Stomach (tissue), 9 donors: ENCODE measurements around the gene DYRK2. TPM values are rescaled to one million over a fixed set of nuclear protein-coding genes. Genes with fewer than 3 reads are reported as not detected.

ENCODE experiments used
- DNase-seq, 2 donors: peaks; one replicate each; pipeline versions ENCODE4 v3.0.0 to v3.0.0-alpha.2; 2013 to 2019
- H3K27ac ChIP-seq, 5 donors: fragments of 200-600 bp in 4 of 5; sonication (generic) in 4 of 5; one replicate each; pipeline ENCODE4 v1.5.1; 2013 to 2019; ENCODE audit warnings: mild to moderate bottlenecking in 1 of 5, moderate library complexity in 1 of 5
- H3K27me3 ChIP-seq, 3 donors: fragments of 200-600 bp; sonication (generic); one replicate each; pipeline ENCODE4 v1.5.1; 2017 to 2019; ENCODE audit warnings: mixed run types in 1 of 3
- H3K36me3 ChIP-seq, 4 donors: fragments of 200-600 bp; sonication (generic); 1 replicate in 3 of 4; 2 replicates in 1 of 4; pipeline ENCODE4 v1.5.1; 2016 to 2019
- H3K4me1 ChIP-seq, 4 donors: fragments of 200-600 bp; sonication (generic); one replicate each; pipeline ENCODE4 v1.5.1; 2016 to 2019
- H3K4me3 ChIP-seq, 4 donors: fragments of 200-600 bp; sonication (generic) in 3 of 4; one replicate each; pipeline ENCODE4 v1.5.1; 2016 to 2019; ENCODE audit warnings: mild to moderate bottlenecking in 1 of 4
- H3K9me3 ChIP-seq, 4 donors: fragments of 200-600 bp; sonication (generic); one replicate each; pipeline ENCODE4 v1.5.1; 2016 to 2019
- CTCF ChIP-seq, 7 experiments: fragments of 450-650 bp in 4 of 7; fragments of 200-600 bp in 3 of 7; sonication (generic) in 3 of 7; IDR thresholded peaks; one replicate each; pipeline ENCODE4 v1.5.1; 2016 to 2019; ENCODE audit warnings: antibody characterized with exemption in 7 of 7, control low read depth in 2 of 7, mild to moderate bottlenecking in 1 of 7
- EP300 ChIP-seq: sonication (generic); formaldehyde crosslinking; IDR thresholded peaks from one replicate; pipeline ENCODE4 v1.6.1; 2017; ENCODE audit warnings: antibody characterized with exemption
- POLR2A ChIP-seq, 4 donors: fragments of 450-650 bp; IDR thresholded peaks; one replicate each; pipeline ENCODE4 v1.6.1; 2016; ENCODE audit warnings: antibody characterized with exemption in 4 of 4, control low read depth in 2 of 4, mild to moderate bottlenecking in 1 of 4, moderate library complexity in 1 of 4
- POLR2AphosphoS5 ChIP-seq, 3 donors: sonication (generic); formaldehyde crosslinking; IDR thresholded peaks; one replicate each; pipeline ENCODE4 v1.6.1; 2016; ENCODE audit warnings: antibody characterized with exemption in 3 of 3
- WGBS, 5 donors: extraction: QIAGEN DNeasy Blood & Tissue Kit in 3 of 5; methylation state at CpG; one replicate each; pipeline versions ENCODE4 v1.1.5 to v1.1.7; 2013 to 2018; 5-methylcytosine and 5-hydroxymethylcytosine counted together
- intact Hi-C: fragments of 100-400 bp; cut with DNase I; formaldehyde crosslinking; loops from one replicate; pipeline ENCODE4 v1.15.1; 2023; ENCODE audit warnings: low total_unique reads
- polyA plus RNA-seq, 3 donors: library from polyadenylated mRNA; stranded (reverse); fragments of 200-250 nt; gene quantifications; one replicate each; pipeline ENCODE4 v1.2.3, GENCODE V29; 2013
- total RNA-seq, 5 donors: library from RNA; depleted of rRNA; stranded (reverse); fragments of >200 nt; gene quantifications; one replicate each; pipeline versions ENCODE4 v1.1.0 to v1.2.3, GENCODE V29; 2014 to 2016
- donor health status: healthy with polysubstance abuse.
- donor health status: Bipolar disorder and iron deficiency.
- donor health status: healthy.

The DYRK2 gene
- total and polyA plus RNA-seq, 8 donors, result 3.3 to 43.9 (median 18.1) TPM

GRCh38 chr12:67638694-67639093 is 9.9 kb upstream of the DYRK2 start:
- H3K36me3 ChIP-seq, result no peaks in the 10 kb centered on the region
- H3K4me3 ChIP-seq, result no peak overlapping the region
- TF ChIP-seq EP300 (no peak), CTCF (IDR thresholded peaks at IDR 0.05) (no peak), POLR2AphosphoS5 (IDR thresholded peaks at IDR 0.05) (no peak), POLR2A (IDR thresholded peaks at IDR 0.05) (no peak)
- 96 to 100% (median 97%) methylated on average over 1 of the region's 1 CpG for WGBS, 5 donors
- peaks cover 0 to 8% (median 4%) of the 10 kb centered on the region in 4 donors for H3K4me1 ChIP-seq
- no peak for DNase-seq
- intact Hi-C loops, result no loop called here
- H3K27ac ChIP-seq, result no peak overlapping the region
- no peaks in the 10 kb centered on the region for H3K9me3 ChIP-seq
- H3K27me3 ChIP-seq, result no peaks in the 10 kb centered on the region

GRCh38 chr12:67640863-67641262 is 7.7 kb upstream of the DYRK2 start:
- TF ChIP-seq POLR2AphosphoS5 (IDR thresholded peaks at IDR 0.05) (no peak), POLR2A (IDR thresholded peaks at IDR 0.05) (no peak), CTCF (IDR thresholded peaks at IDR 0.05) (no peak), EP300 (no peak)
- Histone ChIP-seq H3K9me3 (no peaks in the 10 kb centered on the region), H3K36me3 (no peaks in the 10 kb centered on the region), H3K4me1 (peaks cover 0 to 7% (median 3%) of the 10 kb centered on the region in 4 donors), H3K4me3 (no peak overlapping the region), H3K27ac (no peak overlapping the region), H3K27me3 (no peaks in the 10 kb centered on the region)
- DNase-seq, result peak in 1 of 2 donors; percentile 33
- intact Hi-C loops, result loop anchor here (10.0 kb wide), 1 partner anchor 304 kb away; no protein-coding TSS in a partner anchor
- 68 to 84% (median 81%) methylated on average over 2 of the region's 2 CpGs for WGBS, 5 donors

GRCh38 chr12:67645126-67645525 is 3.4 kb upstream of the DYRK2 start:
- no peak overlapping the region for H3K4me3 ChIP-seq
- intact Hi-C loops, result loop anchor here (10.0 kb wide), 1 partner anchor 300 kb away; no protein-coding TSS in a partner anchor
- peaks cover under 1 to 15% (median 12%) of the 10 kb centered on the region in 4 donors for H3K4me1 ChIP-seq
- TF ChIP-seq CTCF (IDR thresholded peaks at IDR 0.05) (no peak), POLR2AphosphoS5 (IDR thresholded peaks at IDR 0.05) (no peak), EP300 (no peak), POLR2A (IDR thresholded peaks at IDR 0.05) (no peak)
- no peaks in the 10 kb centered on the region for H3K27me3 ChIP-seq
- WGBS, 5 donors, result 91 to 97% (median 95%) methylated on average over 7 of the region's 7 CpGs
- no peak for DNase-seq
- no peaks in the 10 kb centered on the region for H3K36me3 ChIP-seq
- H3K27ac ChIP-seq, result no peak overlapping the region
- no peaks in the 10 kb centered on the region for H3K9me3 ChIP-seq

- no peak for TF ChIP-seq POLR2A (IDR thresholded peaks at IDR 0.05)
- TF ChIP-seq EP300, result no peak
- no peak for TF ChIP-seq CTCF (IDR thresholded peaks at IDR 0.05)
- no peak for TF ChIP-seq POLR2AphosphoS5 (IDR thresholded peaks at IDR 0.05)
- Histone ChIP-seq H3K27me3 (no peaks in the 10 kb centered on the region), H3K9me3 (no peaks in the 10 kb centered on the region), H3K4me1 (peaks cover 5 to 19% (median 15%) of the 10 kb centered on the region in 4 donors), H3K36me3 (no peaks in the 10 kb centered on the region), H3K27ac (peak overlapping the region in 2 of 5 donors; percentile 19 to 33), H3K4me3 (no peak overlapping the region)
- intact Hi-C loops, result loop anchor here (10.0 kb wide), 1 partner anchor 299 kb away; no protein-coding TSS in a partner anchor
- DNase-seq, result no peak
Observed at GRCh38 chr12:67645601-67646000, 2.9 kb upstream of the DYRK2 start.
